CD4-positive, alpha-beta T cell treated with Interleukin-10 for 1 hour (primary cell): ENCODE measurements around the gene OR52H1.
"Not testable (repeated sequence)": the region's sequence is repeated elsewhere in the genome, so short reads cannot be mapped to it uniquely, and the experiment has no call there.

Source experiments
- DNase-seq: peaks from one replicate; pipeline ENCODE4 v3.0.0-alpha.2; 2020

OR52H1 gene

DNA sequence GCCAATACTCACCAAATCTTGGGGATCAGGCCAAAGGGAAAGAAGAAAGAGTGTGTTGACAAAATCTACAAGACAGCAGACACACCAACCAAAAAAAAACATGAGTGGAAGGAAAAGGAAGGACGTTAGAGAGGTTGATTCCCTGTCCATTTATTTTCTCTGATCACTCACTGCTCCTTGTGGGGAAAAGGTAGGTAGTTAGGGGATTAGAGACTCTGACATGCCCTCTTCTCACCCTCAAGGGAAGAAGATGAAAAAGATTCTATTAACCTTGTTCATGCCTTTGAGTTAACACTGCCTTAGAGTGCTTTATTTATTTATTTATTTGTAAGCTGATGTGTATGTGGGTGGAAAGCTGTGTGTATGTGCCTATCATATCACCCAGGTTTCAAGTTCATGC is at the start of gene OR52H1:
Gene OR52H1, minus strand, starts transcription at position 101 of the 400 bp plus-strand sequence. CDS start 3,035 bp downstream, outside the sequence.
- DNase-seq: no peak

DNA sequence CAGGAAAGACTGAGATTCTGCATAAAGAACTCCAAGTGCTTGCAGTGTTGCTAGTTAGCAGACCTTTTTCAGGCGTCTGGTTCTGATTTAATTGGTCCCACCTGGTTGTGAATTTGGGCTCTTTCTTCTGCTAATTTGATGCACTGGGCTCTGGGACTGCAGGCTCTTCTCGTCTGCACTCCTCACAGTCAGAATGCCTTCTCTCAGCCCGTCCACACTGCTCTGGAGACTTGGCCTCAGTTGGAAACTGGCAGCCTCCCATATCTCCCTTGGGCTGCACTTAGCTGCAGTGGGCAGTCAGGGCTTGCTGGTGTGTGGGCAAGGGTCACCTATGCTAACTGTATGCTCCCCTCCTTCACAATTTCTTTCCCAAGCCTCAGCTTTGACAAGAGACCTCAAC is 49.6 kb upstream of the OR52H1 start:
- DNase-seq: no peak

DNA sequence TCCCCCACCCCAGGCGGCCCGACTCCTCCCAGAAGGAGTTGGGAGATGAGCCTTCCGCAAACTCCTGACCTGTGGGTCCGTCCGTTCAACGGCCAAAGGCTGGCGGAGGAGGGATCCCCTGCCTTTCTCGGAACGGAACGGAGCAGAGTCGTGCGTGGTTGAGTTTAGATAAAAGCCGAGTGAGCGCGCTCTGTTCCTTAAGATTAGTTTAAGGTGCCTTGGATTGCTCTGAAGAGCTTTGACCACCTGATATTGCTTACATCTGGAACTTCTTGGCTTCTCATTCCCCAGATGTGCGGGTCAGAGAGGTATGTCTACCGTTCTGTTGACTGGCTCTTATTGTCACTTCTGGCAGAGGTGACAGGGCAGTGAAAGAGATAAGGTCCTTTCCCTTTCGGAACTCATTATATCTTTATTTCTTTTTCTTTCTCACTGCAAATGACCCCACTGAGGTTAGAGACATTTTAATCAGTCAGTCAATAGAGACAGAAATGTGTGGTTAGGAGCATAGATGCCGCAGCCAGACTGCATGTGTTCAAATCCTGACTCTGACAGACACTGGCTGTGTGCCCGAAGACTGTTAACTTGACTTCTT is 48.4 kb upstream of the OR52H1 start, which contains the start of gene TRIM6:
Gene TRIM6, plus strand, starts transcription at position 31 of the 595 bp plus-strand sequence. Its CDS starts 261 bp downstream, at position 292.
- no peak for DNase-seq

DNA sequence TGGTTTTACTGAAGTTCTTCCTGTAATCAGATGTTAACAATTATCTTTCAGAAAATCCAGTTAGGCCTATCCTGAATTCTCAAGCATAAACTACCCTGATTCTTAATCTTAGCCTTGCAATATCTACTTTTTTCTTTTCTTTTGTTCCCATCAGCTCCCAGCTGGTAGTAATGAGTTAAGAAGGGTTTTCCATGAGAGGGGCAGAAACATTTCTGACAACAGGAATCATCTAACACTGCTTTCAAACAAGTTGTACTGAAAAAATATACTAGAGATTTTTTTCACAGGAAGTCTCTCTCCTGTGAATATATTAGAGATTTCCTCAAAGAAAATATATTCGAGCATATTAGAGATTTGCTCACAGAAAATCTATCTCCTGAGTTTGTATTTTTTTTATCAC is 44.8 kb upstream of the OR52H1 start:
- no peak for DNase-seq

DNA sequence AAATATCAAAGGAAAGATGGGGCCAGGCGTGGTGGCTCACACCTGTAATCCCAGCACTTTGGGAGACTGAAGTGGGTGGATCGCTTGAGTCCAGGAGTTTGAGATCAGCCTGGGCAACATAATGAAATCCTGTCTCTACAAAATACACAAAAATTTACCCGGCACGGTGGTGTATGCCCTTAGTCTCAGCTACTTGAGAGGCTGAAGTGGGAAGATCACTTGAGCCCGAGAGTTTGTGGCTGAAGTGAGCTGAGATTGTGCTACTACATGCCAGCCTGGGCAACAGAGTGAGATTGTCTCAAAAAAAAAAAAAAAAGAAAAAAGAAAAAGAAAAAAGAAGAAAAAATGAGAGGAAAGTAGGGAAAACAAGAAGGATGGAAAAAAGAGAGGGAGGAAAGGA is 44.3 kb upstream of the OR52H1 start:
- DNase-seq: no peak

DNA sequence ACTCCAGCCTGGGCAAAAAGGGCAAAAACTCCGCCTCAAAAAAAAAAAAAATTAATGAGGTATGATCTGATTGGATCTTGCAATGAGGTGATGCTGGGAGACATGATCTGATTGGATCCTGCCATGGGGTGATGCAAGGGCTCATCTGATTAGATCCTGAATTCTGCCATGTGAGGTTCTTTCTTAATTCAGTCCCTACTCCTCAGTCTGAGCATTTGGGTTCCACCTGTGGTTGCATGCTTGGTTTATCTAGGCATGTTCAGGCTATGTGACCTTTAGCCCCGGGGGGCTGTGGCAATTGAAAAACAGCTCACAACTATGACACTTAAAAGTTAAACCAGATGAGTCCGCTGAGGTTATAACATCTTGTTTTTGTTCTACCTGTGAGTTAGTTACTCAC is 43.3 kb upstream of the OR52H1 start:
- DNase-seq: no peak

DNA sequence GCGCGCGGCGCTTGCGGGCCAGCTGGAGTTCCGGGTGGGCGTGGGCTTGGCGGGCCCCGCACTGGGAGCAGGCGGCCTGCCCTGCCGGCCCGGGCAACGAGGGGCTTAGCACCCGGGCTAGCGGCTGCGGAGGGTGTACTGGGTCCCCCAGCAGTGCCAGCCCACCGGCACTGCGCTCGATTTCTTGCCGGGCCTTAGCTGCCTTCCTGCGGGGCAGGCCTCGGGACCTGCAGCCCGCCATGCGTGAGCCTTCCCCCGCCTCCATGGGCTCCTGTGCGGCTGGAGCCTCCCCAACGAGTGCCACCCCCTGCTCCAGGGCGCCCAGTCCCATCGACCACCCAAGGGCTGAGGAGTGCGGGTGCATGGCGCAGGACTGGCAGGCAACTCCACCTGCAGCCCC is 41.6 kb upstream of the OR52H1 start:
- not testable (repeated sequence) for DNase-seq

DNA sequence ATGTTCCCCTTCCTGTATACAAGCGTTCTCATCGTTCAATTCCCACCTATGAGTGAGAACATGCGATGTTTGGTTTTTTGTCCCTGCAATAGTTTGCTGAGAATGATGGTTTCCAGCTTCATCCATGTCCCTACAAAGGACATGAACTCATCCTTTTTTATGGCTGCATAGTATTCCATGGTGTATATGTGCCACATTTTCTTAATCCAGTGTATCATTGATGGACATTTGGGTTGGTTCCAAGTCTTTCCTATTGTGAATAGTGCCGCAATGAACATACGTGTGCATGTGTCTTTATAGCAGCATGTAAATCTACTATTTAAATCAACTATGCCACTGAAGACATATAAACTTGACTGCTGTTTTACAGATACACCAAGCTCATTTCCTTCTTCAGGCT is 36.1 kb upstream of the OR52H1 start:
- DNase-seq: not testable (repeated sequence)

DNA sequence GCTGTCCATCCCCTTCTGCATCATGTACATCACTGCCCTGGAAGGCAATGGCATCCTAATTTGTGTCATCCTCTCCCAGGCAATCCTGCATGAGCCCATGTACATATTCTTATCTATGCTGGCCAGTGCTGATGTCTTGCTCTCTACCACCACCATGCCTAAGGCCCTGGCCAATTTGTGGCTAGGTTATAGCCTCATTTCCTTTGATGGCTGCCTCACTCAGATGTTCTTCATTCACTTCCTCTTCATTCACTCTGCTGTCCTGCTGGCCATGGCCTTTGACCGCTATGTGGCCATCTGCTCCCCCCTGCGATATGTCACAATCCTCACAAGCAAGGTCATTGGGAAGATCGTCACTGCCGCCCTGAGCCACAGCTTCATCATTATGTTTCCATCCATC is 32.7 kb upstream of the OR52H1 start:
- no peak for DNase-seq

DNA sequence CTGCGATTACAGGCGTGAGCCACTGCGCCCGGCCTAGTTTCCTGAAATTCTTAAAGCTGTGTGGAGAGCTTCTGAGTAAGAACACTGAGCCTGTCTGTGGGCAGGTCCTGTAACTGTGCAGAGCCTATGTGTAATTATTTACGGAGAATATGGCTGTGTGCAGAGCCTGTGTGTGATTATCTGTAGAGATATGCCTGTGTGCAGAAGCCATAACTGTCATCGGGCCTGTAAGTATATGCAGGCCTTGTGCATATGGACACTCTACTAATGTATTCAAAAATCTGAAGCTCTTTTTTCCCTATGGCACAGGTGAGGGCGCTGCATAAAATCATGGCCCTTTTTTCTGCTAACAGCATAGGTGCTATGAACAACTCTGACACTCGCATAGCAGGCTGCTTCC is 32.2 kb upstream of the OR52H1 start, which contains the start of gene OR52B6:
Gene OR52B6, plus strand, starts transcription at position 301 of the 400 bp plus-strand sequence. Its CDS starts 0 bp downstream, at position 301.
- DNase-seq: no peak

DNA sequence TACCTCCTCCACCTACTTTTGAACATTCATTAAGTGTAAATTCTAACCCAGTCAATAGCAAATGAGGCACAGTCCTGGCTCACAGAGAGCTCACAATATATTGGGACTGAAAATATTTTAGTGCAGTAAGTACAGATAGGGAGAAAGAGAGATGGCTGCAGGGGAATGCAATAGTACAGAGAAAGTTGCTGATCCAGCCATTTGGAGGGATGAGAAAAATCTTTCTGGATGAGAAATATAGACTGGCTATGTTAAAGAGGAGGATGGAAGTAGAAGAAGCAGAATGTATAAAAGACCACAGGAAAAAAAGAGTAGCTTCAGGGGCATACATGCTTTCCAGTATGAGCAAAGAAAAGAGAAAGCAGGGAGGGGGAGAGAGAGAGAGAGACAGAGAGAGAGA is 28.8 kb upstream of the OR52H1 start:
- DNase-seq: no peak

DNA sequence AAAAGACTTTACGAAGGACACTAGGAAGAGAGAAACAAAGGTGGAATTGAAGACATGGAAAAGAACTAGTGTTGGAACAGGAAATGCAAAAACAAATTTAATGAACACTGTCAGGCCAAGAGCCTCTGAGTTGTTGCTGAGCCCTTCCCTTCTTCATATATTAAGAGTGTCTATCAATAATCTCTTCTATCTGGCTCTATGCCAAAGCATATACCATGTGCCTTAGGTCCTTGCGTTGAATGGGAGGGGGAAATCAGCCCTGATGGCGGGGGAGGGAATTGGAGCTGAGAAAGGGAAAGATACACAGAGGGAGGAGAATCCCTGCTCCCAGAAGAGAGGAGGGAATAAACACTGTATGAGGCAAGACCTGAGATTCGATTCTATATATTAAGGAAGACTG is 26.8 kb upstream of the OR52H1 start:
- DNase-seq: no peak

DNA sequence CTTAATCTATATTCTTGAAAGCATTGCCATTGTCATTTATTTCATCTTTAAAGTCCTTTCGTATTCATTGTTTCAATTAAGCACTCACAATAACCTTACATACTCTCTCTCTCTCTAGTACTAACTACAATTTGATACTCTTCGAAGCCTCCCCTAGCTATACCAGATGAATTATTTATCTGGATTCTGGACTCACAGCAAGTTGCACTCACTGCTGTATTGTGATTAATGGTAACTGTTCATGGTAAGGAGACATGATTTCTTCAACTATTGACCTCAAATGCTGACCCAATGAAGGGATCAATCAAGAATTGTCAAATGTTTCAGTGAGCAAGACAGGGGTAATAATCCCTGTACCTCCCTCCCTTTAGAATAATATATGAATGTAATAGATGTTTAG is 26.3 kb upstream of the OR52H1 start:
- no peak for DNase-seq

DNA sequence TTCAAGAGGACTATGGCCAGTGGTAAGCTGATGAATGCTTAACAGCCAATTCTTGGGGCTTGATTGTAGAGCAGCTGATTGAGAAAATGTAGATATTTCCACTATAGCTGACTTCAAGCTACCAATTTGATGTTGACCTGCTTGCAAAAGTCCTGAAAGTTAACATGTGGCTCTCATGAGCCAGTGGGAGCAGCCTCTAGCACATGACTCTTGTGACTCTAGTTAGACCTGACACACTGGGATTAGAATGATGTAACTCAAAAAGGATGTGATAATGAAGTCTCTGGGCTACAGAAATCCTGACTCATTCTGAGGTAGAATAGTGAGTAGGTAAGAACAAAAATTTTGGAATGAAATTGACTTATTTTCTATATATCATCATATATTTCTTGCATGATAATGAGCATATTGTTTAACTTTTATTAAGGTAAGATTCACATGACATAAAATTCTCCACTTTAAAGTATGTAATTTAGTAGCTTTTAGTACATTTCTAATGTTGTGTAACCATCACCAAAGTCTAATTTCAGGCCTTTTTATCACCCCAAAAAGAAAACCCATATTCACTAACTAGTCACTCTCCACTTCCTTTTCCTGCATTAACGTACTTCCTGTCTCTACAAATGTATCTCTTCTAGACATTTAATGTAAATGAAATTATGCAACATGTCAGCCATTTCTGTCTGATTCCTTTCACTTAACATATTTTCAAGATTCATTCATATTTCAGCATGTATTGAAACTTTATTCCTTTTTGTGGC is 16.1 kb upstream of the OR52H1 start:
- no peak for DNase-seq

DNA sequence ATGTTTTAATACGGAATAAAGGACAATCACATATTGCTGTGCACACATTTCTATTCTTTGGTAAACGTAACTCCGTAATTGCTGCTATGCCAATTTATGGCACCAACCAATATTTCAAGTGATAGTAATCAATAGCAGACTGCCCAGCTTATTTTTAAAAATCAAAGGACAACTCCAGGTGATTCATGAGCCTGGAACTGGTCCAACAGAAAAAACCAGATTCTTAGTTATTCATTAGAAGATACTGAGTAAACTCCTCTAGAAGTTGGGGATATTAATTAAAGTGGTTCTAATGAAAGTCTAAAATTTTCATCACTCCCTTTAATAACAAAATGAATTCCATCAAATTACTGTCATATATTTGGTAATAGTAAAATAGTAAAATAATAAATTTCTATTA is 9.4 kb upstream of the OR52H1 start:
- no peak for DNase-seq

DNA sequence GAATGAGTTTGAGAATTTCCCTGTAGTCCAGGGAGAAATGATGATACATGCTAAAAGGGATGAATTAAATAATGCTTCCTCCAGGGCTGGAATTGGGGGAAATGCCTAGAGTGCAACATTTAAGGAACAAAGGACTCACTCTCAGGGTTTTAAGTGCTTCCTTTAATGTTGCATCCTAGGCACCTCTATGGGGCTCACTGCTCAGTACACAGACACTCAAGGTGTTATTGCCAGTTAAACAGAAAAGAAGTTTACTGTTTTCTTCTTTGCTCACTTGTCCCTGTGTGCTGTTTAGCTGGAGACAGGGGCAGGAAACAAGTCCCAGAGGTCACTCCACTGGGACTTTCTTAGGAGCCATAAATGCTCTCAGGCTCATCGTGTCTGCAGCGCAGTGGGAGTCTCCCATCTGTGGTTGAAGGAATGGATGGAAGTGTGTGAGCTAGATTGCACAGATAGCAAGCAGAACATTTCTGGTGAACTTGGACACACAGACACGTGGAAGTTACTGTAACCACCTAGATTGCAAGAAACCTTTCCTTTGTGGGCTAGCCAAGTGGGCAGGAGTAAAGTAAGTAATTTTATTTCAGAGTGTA is 8.4 kb upstream of the OR52H1 start:
- DNase-seq: no peak

DNA sequence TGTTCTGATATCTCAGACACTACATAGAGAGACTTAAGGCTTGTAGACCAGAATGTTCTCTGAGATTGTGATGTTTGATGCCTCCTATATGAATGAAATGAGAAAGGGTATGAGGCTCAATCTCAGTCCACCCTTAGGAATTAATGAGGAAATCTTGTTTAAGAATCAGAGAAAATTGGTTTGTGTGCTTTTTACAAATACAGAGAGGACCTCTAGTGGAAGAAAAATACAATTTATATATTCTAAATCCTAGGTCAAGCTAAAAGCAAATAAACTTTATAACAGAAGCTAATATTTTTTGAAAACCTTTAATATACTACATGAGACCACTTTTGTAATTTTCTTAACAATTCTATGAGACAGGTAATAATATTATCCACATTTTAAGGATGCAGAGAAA is 5.0 kb upstream of the OR52H1 start:
- DNase-seq: no peak

DNA sequence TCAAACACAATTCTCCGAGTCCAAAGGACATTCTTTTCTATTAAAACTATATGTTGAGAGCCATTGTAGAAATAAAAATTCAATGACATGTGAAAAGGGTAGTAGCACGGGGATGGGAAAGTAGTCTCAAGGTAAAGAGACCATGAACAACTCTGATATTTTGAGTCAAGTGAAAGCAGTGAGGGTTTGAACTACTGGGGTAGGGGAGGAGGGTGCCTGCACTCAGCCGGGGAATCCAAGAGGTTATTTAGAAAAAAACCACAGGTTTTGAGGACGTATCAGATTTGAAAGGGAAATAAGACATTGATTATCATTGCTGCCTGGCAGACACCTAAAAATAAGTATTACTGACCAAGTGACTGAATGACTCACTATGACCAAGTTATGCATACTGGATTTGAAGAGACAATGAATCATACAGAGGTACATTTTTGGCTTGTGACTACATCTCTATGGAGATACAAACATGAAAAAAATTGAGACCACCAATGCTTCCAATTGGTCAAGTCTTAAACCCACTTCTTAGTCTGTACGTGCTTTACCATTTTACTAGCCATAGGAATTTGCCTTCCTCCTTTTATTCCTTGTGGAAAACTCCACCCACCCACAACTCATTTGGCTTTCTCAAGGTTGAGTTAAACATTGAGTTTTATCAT is 2.2 kb upstream of the OR52H1 start:
- no peak for DNase-seq

DNA sequence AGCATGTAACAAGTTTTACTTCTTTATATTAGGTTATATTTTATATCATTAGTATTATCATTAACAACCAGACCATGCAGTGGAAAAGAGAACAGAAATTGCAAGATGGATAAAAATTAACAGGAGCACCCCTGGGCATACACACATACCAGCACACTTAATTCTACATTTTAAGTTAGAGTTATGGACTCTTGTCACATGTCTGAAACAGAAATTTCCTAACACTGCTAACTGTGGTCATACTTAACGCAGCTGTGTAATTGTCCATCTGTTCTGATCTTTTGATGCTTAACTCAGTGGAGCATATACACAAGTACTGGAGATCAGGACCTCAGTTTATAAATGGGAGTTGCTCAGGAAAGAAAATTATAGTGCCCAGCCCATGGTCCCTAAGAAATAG is 358 bp downstream of the OR52H1 start:
- no peak for DNase-seq

DNA sequence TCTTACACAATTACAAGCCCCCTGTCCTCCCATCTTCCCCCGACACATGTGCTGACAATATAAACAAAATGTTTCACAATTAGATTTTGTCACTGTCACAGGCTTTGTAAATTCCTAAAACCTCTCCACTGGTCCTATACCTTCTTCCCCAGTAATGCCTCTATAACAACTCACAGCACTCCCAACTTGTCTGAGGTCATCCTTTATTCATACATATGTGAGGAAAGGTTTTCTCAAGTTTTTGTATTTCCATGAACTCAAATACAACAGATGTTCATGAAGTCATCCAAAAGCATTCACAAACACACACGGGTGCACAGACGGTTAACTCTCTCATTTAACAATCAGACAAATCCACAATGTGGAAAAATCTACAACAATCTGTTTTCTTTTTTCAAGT is 1.9 kb downstream of the OR52H1 start:
- DNase-seq: no peak

DNA sequence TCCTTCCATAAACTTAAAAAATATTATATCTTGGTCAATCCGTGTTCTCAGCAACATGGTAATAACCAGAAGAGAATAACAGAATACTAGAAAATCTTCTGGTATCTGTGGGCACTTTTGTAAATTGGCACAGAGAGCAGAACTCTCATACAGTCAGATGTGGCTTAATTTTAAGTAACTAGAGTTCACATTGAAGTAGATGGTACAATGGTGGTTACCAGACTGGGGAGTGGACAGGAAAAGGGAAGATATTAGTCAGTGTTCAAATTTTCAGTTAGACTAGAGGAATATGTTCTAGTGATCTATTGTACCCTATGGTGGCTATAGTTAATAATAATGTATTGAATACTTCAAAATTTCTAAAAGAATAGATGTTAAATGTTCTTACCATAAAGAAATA is 6.9 kb downstream of the OR52H1 start:
- DNase-seq: no peak

DNA sequence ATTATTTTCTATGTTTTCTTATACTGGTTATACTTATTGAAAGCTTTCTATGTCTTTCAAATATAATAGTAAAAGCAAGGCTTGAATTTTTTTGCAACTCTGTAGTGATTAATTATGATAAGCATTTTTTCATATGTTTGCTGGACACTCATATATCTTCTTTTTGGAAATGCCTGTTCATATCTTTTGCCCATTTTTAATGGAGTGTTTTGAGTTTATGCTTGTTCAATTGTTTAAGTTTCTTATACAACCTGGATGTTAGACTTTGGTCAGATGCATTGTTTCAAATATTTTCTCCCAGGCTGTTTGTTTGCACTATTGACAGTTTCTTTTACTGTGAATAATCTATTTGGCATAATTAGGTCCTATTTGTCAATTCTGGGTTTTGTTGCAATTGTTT is 11.9 kb downstream of the OR52H1 start:
- DNase-seq: no peak

DNA sequence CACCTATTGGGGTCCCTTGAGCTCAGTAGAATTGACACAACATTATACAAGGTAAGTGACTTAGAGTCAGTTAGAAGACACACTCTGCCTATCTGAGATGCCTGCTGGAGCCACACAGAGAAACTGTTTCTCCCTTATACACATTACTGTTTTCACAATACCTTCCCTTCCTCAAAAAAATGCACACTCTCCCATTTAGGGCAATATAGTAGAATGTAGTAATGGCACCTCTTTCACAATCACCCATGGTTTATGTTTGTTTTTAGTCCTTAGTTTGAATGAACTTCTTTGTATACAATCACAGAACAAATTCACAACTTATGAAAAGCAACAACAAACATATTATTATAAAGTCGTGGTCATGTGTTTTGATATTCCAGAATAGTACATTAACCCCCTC is 14.3 kb downstream of the OR52H1 start:
- DNase-seq: no peak
